HG03196 (cell line): Measurements from ENCODE around the gene ACO1.
A peak's percentile ranks its signal among the peaks of the same experiment; 100 is the strongest.

Experiments used
- ATAC-seq: cut with Tn5 transposase; IDR thresholded peaks from one replicate; pipeline ENCODE4 v1.9.1; 2021; ENCODE audit not compliant: unreplicated experiment

Gene ACO1

GRCh38 chr9:32414856-32415255, 30.4 kb downstream of the ACO1 start:
- no peak for ATAC-seq

- no peak for ATAC-seq
Measured at GRCh38 chr9:32419921-32420320, 35.5 kb downstream of the ACO1 start.

GRCh38 chr9:32422237-32422806, 37.9 kb downstream of the ACO1 start:
- no peak for ATAC-seq

- ATAC-seq = no peak
Measured at GRCh38 chr9:32423371-32423770, 38.9 kb downstream of the ACO1 start.

GRCh38 chr9:32424616-32425015, 40.2 kb downstream of the ACO1 start:
- ATAC-seq = no peak

GRCh38 chr9:32426278-32426939, 42.0 kb downstream of the ACO1 start:
- peak; percentile 63 for ATAC-seq

- no peak for ATAC-seq
Measured at GRCh38 chr9:32427111-32427873, 42.8 kb downstream of the ACO1 start.

- ATAC-seq = no peak
Measured at GRCh38 chr9:32430720-32431119, 46.3 kb downstream of the ACO1 start.

GRCh38 chr9:32431196-32431595, 46.8 kb downstream of the ACO1 start:
- ATAC-seq = no peak

GRCh38 chr9:32431940-32432555, 47.6 kb downstream of the ACO1 start:
- no peak for ATAC-seq

- no peak for ATAC-seq
Measured at GRCh38 chr9:32434892-32435291, 50.4 kb downstream of the ACO1 start.

- no peak for ATAC-seq
Measured at GRCh38 chr9:32441678-32442077, 57.2 kb downstream of the ACO1 start.

GRCh38 chr9:32442433-32442832, 58.0 kb downstream of the ACO1 start:
- no peak for ATAC-seq

GRCh38 chr9:32449969-32450368, 65.5 kb downstream of the ACO1 start:
- no peak for ATAC-seq

GRCh38 chr9:32454280-32454679, 69.8 kb downstream of the ACO1 start:
- ATAC-seq = no peak

- no peak for ATAC-seq
Measured at GRCh38 chr9:32455738-32456137, 71.3 kb downstream of the ACO1 start.

- no peak for ATAC-seq
Measured at GRCh38 chr9:32456564-32456963, 72.1 kb downstream of the ACO1 start.

GRCh38 chr9:32463500-32464293, 79.3 kb downstream of the ACO1 start:
- ATAC-seq = no peak

GRCh38 chr9:32468740-32469139, 84.3 kb downstream of the ACO1 start:
- ATAC-seq = no peak

- no peak for ATAC-seq
Measured at GRCh38 chr9:32472344-32472743, 87.9 kb downstream of the ACO1 start.

- no peak for ATAC-seq
Measured at GRCh38 chr9:32483343-32483742, 98.9 kb downstream of the ACO1 start.
